Gastroesophageal sphincter (tissue), 3 donors: ENCODE data around the gene MATK.

Source experiments
- POLR2AphosphoS5 ChIP-seq: sonication (generic); formaldehyde crosslinking; IDR thresholded peaks from one replicate; pipeline ENCODE4 v1.6.1; 2017; ENCODE audit warnings: antibody characterized with exemption
- TF ChIP-seq, protein P1 (sequence below), 4 experiments: fragments of 200-600 bp in 2 of 4; fragments of 450-650 bp in 2 of 4; sonication (generic) in 1 of 4; IDR thresholded peaks; one replicate each; pipeline ENCODE4 v1.5.1; 2017 to 2019; ENCODE audit warnings: antibody characterized with exemption in 4 of 4, mild to moderate bottlenecking in 2 of 4, moderate library complexity in 2 of 4

DNA sequence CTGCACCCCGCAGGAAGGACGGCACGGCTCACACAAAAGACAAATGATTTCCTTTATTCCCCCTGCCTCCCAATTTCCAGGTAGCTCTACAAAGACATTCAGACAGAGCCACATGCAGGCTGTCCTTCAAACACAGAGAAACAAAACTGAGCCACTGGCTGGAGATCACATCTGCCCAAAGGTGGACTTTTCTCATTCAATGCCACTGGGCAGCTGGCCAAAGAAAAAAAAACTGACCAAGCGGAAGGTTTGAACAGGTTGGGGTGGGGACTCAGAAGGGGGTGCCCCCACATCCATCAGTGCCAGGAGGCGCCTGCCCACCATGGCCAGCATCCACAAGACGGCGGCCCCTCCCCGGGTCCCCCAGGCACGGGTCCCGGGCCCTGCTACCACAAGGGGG, 17.8 kb upstream of the MATK start:
- TF ChIP-seq, protein P1, sequence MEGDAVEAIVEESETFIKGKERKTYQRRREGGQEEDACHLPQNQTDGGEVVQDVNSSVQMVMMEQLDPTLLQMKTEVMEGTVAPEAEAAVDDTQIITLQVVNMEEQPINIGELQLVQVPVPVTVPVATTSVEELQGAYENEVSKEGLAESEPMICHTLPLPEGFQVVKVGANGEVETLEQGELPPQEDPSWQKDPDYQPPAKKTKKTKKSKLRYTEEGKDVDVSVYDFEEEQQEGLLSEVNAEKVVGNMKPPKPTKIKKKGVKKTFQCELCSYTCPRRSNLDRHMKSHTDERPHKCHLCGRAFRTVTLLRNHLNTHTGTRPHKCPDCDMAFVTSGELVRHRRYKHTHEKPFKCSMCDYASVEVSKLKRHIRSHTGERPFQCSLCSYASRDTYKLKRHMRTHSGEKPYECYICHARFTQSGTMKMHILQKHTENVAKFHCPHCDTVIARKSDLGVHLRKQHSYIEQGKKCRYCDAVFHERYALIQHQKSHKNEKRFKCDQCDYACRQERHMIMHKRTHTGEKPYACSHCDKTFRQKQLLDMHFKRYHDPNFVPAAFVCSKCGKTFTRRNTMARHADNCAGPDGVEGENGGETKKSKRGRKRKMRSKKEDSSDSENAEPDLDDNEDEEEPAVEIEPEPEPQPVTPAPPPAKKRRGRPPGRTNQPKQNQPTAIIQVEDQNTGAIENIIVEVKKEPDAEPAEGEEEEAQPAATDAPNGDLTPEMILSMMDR (IDR thresholded peaks at IDR 0.05) = no peak
- no peak for TF ChIP-seq POLR2AphosphoS5
